GM12864 (cell line): ENCODE results near the gene ZBTB17.
"Not testable (repeated sequence)": the region's sequence is repeated elsewhere in the genome, so short reads cannot be mapped to it uniquely, and the experiment has no call there.

ENCODE experiments used
- DNase-seq: peaks from one replicate; pipeline ENCODE4 v3.0.0-alpha.2; 2011; ENCODE audit warnings: low read depth
- H3K4me3 ChIP-seq: 2 replicates; pipeline ENCODE4 v1.5.1; 2011; ENCODE audit warnings: mild to moderate bottlenecking, low read depth, low read length, control low read depth
- TF ChIP-seq, protein P1 (sequence below): IDR thresholded peaks from 2 replicates; pipeline ENCODE4 v1.5.1; 2011; ENCODE audit warnings: low read depth, mild to moderate bottlenecking, moderate library complexity, low read length, control low read depth, inconsistent platforms; ENCODE audit errors: missing control alignments

ZBTB17 gene

DNA sequence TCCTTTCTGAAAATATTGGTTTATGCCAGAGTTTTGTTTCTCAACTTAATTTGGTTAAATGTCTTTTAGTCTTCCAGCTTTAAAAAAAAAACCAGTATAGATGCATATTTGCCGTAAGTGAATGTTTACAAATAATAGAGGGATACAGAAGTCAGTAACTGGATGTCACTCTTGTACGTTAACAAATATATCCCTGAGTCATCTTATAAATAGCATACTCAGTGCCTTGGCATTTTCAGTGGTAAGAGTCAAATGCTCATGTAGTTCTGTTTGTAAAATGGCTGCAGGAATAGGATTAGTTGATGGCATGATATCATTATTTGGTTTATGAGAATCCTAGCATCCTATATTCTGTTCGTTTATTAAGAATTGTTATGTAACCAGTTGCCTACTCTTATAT is 73.0 kb downstream of the ZBTB17 start:
- TF ChIP-seq, protein P1, sequence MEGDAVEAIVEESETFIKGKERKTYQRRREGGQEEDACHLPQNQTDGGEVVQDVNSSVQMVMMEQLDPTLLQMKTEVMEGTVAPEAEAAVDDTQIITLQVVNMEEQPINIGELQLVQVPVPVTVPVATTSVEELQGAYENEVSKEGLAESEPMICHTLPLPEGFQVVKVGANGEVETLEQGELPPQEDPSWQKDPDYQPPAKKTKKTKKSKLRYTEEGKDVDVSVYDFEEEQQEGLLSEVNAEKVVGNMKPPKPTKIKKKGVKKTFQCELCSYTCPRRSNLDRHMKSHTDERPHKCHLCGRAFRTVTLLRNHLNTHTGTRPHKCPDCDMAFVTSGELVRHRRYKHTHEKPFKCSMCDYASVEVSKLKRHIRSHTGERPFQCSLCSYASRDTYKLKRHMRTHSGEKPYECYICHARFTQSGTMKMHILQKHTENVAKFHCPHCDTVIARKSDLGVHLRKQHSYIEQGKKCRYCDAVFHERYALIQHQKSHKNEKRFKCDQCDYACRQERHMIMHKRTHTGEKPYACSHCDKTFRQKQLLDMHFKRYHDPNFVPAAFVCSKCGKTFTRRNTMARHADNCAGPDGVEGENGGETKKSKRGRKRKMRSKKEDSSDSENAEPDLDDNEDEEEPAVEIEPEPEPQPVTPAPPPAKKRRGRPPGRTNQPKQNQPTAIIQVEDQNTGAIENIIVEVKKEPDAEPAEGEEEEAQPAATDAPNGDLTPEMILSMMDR = no peak
- DNase-seq = no peak
- H3K4me3 ChIP-seq = no peak overlapping the region

DNA sequence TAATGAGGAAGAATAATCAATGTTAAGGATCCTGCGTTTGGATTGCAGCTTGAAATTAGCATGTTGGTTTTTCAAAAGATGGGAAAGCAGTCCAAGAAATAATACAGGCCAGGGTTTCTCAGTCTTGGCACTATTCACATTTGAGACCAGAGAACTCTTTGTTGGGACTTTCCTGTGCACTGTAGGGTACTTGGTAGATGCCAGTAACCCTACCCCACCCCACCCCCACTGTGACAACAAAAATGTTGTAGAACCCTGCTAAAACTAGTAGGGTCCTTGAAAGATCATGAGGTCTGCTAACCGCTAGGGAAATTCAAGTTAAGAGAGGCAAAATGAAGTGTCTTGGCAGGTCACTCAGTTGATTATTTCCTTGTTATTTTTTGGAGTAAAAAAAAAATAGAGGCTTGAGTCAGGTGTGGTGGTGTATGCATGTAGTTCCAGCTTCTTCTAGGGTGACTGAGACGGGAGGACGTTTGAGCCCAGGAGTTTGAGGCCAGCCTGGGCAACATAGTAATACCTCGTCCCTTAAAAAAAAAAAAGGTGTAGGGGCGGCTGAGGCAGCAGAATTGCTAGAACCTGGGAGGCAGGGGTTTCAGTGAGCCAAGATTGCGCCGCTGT is 75.1 kb downstream of the ZBTB17 start:
- TF ChIP-seq, protein P1 = no peak
- no peak overlapping the region for H3K4me3 ChIP-seq
- DNase-seq = no peak

DNA sequence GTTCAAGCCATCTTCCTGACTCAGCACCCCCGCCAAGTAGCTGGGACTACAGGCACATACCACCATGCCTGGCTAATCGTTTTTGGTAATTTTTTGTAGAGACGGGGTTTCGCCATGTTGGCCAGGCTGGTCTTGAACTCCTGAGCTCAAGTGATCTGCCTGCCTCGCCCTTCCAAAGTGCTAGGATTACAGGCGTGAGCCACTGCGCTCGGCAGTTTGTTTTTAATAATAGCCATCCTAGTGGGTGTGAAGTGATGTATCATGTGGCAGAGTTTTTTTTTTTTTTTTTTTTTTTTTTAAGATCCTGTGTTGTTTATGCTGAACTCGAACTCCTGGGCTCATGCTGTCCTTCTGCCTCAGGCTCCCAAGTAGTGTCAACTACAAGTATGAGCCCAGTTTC is 76.6 kb downstream of the ZBTB17 start:
- TF ChIP-seq, protein P1 = no peak
- H3K4me3 ChIP-seq = no peak overlapping the region
- no peak for DNase-seq

DNA sequence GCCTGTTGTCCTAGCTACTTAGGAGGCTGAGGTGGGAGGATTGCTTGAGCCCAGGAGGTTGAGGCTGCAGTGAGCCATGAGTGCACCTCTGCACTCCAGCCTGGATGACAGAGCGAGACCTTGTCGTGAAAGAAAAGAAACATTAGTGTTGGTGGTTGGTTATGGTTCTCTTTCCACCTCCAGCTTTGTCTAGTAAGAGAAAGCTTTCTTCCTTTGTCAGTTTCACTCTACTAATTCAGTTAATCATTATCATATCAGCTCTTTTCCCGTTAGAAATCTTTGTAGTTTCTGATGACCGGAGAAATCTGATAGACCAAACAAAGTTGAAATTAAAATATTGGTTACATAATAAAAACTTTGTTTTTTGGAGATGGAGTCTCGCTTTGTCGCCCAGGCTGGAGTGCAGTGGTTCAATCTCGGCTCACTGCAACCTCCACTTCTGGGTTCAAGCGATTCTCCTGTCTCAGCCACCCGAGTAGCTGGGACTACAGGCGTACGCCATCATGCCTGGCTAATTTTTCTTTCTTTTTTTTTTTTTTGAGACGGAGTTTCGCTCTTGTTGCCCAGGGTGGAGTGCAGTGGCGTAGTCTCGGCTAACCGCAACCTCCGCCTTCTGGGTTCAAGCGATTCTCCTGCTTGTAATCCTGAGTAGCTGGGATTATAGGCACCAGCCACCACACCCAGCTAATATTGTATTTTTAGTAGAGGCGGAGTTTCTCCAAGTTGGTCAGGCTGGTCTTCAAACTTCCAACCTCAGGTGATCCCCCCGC is 78.9 kb downstream of the ZBTB17 start:
- DNase-seq, H3K4me3 ChIP-seq: not testable (repeated sequence)

DNA sequence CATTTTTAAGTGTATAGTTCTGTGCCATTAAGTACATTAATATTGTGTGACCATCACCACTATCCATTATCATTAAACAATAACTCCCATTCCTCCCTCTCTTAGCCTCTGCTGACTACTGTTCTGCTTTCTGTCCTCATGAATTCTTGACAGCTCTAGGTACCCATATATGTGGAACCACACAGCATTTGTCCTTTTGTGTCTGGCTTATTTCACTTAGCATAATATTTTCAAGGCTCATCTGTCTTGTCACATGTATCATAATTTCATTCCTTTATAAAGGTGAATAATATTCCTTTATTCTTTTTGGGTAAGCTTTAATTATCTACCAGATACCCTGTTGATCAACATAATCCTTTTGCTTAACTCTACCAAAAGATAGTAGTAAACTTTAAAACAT is 80.7 kb downstream of the ZBTB17 start:
- TF ChIP-seq, protein P1 = no peak
- no peak overlapping the region for H3K4me3 ChIP-seq
- DNase-seq = no peak

DNA sequence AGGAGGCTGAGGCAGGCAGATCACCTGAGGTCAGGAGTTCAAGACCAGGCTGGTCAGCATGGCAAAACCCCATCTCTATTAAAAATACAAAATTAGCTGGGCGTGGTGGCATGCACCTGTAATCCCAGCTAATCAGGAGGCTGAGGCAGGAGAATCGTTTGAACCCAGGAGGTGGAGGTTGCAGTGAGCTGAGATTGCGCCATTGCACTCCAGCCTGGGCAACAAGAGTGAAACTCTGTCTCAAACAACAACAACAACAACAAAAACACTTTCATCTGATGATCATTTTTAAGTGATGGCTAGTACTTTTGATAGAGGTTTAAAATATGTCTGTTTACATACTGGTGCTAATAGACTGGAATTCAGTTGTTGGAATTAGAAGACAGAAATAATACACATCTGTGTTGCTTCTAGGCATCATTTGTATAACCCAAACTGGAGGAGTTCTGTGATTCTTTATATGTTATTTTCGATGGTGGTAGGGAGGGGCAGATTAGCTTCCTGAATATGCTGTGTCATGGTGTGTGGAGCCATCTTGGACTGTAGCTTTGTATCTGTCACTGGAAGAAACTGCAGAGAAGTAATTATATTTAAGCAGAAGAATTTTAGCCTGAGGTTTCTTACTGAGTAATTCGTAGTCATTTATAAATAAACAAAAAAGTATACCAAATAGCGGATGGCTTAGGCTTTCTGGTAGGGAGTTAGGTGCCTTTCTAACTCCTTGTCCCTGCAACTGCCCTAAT is 82.9 kb downstream of the ZBTB17 start:
- not testable (repeated sequence) for DNase-seq

More for the DNA sequence above, 82.9 kb downstream of the ZBTB17 start:
- H3K4me3 ChIP-seq = not testable (repeated sequence)
